HG02623 (cell line): ENCODE results near the gene CHST11.

Source experiments
- ATAC-seq: cut with Tn5 transposase; IDR thresholded peaks from one replicate; pipeline ENCODE4 v1.9.1; 2021; ENCODE audit warnings: moderate library complexity; ENCODE audit not compliant: unreplicated experiment

CHST11 gene

GRCh38 chr12:104427547-104427938, 29.2 kb upstream of the CHST11 start:
- ATAC-seq: no peak

DNA sequence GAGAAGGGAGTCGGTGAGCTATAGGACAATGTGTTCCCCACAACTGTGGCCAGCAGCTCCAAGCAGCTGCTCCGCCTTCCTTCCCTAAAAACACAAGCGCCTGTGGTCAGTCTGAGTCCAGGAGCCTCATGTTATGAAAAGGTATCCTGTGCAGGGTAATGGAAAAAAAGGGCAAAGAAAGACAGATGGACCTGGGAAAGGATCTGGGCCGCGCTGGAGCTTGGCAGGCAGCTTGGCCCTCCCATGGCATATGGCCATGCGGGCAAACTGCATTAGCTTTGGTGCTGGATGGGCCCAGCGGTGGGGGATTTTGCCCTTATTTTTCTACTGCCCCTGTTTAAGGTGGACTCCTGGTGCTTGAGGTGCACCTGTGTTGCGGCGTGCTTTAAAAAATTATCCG, 23.7 kb upstream of the CHST11 start:
- no peak for ATAC-seq

DNA sequence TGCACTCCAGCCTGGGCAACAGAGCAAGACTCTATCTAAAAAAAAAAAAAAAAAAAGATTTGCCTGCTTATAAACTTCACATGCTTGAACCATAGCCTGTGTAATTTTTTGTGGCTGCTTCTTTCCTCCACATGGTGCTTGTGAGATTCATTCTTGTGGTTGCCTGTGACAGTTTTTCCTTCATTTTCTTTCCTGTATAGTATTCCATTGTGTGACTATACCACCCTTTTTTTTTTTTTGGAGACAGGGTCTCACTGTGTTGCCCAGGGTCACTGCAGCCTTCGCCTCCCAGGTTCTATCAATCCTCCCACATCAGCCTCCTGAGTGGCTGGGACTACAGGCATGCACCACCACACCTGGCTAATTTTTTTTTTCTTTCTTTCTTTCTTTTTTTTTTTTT, 22.6 kb upstream of the CHST11 start:
- ATAC-seq: no peak

GRCh38 chr12:104435175-104435574, 21.6 kb upstream of the CHST11 start:
- ATAC-seq: no peak

DNA sequence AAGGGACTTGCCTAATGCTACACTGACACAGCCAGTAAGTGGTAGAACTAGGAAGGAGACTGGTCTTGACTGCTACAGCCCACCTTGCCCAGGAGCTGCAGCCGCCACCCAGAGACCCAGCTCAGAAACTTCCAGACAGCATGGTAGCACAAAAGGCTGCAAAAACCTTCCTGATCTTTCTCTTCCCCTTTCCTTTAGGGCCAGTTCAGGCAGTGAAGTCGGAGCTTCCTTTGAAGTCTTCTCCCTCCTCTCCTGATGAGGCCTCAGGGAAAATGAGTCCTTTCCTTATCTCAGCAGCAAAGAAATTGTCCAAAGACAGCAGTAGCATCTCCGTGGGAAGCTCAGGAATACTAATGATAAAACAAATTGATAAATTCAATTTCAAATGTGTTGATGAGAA, 21.0 kb upstream of the CHST11 start:
- no peak for ATAC-seq

DNA sequence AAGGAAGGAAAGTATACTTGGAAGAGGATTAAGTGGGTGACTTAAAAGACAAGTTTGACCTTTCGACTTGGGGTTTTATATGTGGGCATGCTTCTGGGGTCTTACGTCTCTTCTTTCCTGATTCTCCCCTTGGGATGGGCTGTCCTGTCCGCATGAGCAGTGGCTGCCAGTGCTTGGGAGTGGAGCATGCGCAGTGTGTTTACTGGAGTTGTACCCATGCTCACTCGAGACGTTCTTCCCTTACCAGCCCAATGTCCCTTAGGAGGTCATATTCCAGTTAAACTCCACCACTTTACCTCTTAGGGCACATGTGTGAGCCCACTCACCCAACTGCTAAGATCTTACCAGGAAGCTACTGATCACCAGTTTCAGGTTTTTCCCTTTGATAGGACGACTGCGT, 20.0 kb upstream of the CHST11 start:
- ATAC-seq: no peak

GRCh38 chr12:104438134-104438533, 18.6 kb upstream of the CHST11 start:
- ATAC-seq: no peak

DNA sequence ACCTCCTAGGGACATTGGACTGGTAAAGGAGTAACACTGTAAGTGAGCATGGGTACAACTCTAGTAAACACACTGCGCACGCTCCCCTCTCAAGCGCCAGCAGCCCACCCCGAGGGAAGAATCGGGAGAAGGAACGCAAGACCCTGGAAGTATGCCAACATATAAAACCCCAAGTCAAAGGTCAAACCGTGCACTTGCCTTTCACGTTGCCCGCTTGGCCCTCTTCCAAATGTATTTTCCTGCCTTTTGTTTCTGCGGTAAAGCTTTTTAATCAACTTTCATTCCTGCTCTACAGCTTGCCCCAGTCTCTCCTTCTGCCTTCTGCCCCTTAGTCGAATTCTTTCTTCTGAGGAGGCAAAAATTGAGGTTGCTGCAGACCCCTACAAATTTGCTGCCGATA, 17.6 kb upstream of the CHST11 start:
- ATAC-seq: no peak

DNA sequence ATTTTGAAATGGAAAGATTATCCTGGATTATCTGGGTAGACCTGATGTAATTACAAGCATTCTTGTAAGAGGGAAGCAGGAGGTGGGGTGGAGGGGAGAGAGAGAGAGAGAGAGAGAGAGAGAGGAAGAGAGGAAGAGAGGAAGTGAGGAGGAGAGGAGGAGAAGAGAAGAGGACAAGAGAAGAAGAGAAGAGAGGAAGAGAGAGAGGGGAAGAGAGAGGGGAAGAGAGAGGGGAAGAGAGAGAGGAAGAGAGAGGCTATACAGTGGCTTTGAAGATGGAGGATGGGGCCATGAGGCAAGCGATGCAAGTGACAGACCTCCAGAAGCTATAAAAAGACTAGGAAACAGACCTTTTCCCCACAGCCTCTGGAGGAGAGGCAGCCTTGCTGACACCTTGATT, 13.7 kb upstream of the CHST11 start:
- no peak for ATAC-seq

- ATAC-seq: no peak
Observed at GRCh38 chr12:104446646-104447421, 9.9 kb upstream of the CHST11 start.

- no peak for ATAC-seq
Observed at GRCh38 chr12:104448031-104448430, 8.7 kb upstream of the CHST11 start.

DNA sequence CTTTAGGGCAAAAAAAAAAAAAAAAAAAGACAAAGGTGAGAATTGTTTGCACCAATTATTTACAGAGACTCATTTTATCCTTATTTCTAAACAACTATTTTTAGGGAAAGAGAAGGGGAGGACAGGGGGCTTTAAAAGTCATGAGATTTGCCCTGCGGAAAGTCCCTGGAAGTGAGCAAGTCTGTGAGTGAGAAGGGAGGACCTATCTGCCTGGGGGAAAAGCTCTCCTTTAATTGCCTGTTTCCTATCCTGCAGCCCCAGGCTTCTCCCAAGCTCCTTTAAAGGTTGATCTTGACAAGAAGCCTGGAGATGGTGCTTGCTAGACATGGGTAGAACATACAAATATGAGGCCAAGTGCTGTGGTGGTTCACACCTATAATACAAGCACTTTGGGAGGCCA, 8.3 kb upstream of the CHST11 start:
- ATAC-seq: no peak

GRCh38 chr12:104450700-104451099, 6.0 kb upstream of the CHST11 start:
- ATAC-seq: no peak

DNA sequence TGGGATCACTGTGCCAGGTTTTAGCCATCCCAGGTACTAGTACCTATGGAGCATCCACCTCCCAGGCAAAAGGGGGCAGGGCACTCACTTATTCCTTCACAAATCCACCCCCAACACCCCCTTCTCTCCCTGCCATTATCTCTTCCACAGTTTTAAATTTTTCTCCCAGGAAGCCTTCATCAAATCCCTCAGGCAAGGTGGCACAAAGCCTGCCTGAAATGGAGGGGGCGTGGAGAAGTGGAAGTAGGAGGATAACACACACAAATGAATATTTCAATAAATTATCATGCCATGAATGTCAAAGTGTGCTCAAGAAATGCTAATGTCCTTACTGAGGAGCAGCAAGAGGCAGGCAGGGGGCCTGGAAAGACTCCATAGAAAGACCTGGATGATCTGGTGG, 4.7 kb upstream of the CHST11 start:
- no peak for ATAC-seq

- no peak for ATAC-seq
Observed at GRCh38 chr12:104453133-104453532, 3.6 kb upstream of the CHST11 start.

DNA sequence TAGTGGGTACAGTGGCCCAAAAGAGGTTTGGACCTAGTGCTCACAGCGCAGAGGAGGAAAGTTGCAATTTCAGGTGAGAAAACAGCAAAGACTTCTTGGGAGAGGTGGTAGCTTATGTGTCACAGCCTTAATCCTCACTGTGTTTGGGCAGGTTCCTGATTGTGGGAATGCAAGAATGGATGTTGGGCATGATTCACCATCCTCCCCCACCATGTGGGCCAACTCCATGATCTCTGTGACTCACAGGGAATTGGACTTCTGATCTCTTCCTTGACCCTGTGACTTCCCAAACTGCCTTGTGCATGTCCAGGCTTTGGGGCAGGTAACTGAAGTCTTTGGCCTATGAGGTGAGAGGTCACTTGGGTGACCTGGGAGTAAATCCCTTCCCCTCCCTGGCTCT, 1.8 kb upstream of the CHST11 start:
- ATAC-seq: no peak

GRCh38 chr12:104455578-104456416, 951 bp upstream of the CHST11 start:
- ATAC-seq: no peak

DNA sequence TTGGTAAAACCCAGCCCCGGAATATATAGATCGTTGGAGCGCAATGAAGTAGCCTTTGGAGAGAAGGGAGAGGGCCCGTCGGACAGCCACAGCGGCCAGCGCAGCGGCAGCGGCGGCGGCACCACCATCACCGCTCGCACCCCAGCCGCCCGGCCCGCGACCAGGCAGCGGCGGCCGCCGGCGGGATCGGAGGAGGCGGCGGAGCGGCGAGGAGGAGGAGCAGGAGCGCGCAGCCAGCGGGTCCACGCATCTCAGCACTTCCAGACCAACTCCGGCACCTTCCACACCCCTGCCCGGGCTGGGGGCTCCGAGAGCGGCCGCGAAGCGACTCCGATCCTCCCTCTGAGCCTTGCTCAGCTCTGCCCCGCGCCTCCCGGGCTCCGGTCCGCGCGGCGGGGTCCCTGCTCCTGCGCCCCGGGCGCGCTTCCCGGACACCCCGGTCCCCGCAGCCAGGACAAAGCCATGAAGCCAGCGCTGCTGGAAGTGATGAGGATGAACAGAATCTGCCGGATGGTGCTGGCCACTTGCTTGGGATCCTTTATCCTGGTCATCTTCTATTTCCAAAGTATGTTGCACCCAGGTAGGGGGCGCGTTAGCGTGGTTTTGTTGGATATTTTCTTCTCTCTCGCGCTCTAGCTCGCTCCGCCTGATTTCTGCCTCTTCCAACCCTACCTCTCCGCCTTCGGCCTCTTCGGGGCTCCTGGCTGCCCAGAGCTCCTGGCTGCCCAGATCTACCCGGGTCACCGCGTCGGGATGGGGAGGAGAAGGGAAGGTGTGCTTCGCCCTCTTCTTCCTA, 400 bp downstream of the CHST11 start:
- ATAC-seq: peak; percentile 35

DNA sequence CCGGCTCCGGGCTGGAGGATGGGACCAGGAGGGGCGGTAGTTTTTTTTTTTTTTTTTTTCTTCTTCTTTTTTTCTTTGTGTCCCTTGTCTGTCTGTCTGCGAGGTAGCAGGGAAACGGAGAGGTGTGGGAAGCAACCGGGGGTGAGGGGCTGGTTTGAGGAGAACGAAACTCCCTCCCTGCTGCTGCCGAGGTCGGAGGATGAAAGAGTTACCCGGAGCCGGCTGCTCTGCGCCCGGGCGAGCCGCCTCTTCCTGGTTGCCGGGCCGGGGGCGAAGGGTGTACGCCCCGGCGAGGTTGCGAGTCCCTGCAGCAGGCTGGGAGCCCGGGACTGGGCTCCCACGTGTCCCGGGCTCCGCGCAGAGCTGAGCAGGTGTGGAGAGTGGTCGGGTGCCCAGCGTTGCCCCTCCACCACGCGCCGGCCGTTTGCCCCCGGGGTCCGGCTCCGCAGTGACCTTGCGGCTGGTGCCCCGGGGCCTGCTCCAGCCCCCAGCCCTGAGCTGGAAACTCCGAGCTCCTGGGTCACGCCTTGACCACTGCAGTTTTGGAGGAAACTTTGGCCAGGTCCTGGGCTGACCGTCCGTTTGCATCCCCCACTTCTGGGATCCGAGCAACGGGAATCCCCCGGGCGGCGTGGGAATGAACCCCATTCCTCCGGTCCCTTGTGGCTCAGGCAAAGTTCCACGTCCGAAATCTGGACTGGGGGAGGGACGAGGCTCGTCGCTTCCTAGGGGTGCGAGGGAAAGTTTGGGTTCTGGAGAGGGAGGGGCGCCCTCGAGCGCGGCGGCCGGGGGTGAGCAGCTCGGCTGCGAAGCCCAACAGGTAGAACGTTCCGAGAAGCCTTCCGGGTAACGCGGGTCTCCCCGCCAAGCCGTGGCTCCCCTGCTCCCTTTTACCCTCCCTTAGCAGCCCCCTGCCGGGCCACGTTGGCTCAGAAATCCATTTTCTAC, 1.3 kb downstream of the CHST11 start:
- no peak for ATAC-seq

- ATAC-seq: no peak
Observed at GRCh38 chr12:104458694-104459367, 2.1 kb downstream of the CHST11 start.
